NCI-H1930 (cell line): Measurements from ENCODE around the gene DPYD.

Experiments
- DNase-seq, 2 experiments: peaks; one replicate each; lab custom pipeline; 2025; lab: John Stamatoyannopoulos, UW

The DPYD gene

DNA sequence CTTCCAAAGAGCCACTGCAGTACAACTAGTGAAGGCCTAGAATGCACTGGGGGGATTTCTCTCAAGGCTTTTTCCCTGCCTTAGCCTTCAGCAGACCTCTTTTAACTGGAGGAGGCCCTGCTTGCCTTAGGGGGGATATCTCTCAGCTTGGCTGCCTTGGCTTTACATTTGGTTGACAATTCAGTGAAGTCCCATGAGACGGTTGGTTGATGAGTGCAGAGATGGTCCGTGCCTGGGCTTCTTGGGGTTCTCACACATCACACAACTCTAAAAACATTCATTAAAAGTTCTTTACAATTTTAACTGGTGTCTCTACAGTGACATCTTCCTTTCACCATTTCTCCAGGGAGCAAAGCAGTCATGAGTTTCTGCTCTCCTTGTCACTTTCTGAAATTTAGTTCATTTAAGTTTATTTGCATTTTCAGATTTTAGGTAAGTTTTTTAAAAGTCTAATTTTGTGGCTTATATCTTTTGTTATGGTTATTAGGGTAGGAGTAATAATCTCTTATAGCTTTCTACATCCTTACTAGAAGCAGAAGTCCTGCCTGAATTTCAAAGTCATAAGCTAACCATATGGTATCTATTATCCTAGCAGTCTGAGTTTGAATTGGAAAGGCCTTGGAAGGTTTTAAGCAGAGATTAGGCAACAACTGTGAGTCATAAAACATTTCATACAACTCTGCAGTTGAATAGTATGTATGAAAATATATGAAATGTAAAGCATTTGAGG lies 487.6 kb downstream of the DPYD start:
- no peak for DNase-seq

DNA sequence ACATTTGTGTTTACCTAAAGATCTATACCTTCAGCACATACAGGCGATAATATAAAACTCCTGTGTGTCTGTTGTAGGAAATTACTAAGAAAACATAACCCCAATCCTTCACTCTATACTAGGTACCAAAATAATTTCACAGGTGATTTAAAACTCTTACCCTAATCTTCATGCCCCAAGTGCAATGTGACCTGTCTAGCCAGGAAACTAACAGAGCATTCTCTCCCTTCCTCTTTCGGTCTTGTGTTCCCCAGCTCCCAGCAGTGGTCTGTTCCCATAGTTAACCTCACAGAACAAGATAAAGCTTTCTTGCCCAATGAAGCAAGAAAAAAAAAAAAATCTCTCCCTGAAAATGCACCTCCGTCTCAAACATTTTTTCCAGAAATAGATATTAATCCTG lies 493.5 kb downstream of the DPYD start:
- DNase-seq = no peak

GRCh38 chr1:97424209-97424608 lies 496.6 kb downstream of the DPYD start:
- DNase-seq = no peak

GRCh38 chr1:97423403-97423802 lies 497.4 kb downstream of the DPYD start:
- DNase-seq = no peak

DNA sequence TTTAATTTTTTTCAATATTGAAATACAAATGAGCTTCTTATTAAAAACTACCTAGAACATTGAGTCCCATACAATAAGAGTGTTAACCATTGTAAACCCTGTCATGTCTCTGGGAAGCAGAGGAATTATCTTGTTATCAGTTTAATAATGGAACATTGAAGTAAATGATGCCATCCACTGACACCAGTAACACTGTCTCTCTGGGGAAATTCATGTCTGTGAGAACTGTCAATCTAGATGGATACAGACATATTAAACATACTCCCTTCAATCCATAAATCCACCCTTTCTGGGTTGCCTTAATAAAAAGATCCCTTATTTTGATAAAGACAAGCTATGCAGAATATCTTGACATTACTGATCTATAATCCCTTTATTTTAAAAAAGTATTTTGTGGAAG lies 503.2 kb downstream of the DPYD start:
- DNase-seq = no peak

DNA sequence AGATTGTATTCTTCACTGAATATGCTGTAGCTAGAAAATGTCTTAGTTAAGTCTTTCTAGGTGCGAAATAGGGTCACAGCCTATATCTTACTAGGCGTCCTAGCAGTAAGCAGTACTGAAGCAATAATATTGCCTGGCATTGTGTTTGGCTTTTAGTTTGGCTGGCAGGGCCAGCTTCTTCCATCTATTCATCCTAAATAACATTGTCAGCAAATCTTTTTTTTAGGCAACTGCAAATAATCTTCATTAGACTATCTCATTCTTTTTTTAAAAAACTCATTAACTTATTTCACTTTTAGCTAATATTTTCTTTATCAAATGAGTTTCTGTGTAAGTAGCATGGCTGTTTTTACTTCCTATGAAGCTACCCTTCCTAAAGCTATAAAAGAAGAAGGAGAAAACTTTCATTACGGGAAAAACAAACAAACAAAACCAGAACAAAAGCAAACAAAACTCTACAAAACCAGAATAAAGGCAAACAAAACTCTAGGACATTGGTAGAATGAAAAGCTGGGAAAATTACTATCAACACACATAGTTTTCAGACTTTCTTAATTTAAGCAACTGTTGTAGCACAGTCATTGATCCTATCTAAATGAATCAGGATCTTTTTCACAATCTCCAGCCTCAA lies 506.0 kb downstream of the DPYD start:
- DNase-seq = no peak

DNA sequence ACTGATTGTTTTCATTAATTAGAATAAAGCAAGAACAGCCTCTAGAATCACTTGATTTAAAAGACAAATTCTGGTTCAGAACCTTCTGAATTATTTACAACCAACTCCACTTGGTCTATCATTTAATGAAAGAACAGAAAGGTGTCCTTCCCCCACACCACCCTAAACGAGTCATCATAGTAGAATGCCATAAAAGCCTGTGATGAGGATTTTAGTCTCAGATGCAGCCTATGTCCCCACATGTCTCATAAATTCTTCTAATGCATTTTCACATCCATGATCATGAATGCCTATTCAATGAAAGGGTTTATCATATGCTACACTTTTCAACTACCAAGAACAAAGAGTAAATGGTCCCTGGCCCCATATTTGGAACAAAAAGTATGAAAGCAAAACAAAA lies 508.1 kb downstream of the DPYD start:
- no peak for DNase-seq

GRCh38 chr1:97412166-97412565 lies 508.7 kb downstream of the DPYD start:
- DNase-seq = no peak

DNA sequence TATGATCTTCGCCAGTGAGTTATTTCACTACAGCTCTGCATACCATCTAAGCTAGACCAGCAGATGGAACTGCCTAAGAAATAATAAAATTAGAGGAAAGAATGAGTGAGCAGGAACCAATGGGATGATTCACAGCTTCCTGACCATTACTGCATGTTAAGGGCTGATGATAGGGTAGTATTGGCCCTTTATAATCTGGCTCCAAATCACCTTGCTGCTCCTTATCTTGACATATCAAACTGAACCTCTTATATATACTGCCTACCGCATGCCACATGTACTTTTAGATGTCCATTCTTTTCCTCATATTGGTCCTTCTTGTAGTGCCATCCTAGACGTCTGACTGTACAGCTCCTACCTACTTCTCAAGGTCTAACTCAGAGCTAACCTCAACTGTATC lies 524.4 kb downstream of the DPYD start:
- no peak for DNase-seq

DNA sequence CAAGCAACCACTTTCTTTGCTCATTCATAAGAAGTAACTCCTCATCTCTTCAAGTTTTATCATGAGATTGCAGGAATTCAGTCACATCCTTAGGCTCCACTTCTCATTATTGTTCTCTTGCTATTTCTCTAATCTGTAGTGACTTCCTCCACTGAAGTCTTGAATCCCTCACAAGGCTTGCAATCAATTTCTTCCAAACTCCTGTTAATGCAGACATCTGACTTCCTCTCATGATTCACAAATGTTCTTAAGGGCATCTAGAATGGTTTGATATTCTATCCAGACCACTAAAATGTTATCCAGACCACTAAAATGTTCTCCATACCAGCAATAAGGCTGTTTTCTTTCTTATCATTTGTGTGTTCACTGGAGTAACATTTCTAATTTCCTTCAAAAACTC lies 528.1 kb downstream of the DPYD start:
- no peak for DNase-seq

DNA sequence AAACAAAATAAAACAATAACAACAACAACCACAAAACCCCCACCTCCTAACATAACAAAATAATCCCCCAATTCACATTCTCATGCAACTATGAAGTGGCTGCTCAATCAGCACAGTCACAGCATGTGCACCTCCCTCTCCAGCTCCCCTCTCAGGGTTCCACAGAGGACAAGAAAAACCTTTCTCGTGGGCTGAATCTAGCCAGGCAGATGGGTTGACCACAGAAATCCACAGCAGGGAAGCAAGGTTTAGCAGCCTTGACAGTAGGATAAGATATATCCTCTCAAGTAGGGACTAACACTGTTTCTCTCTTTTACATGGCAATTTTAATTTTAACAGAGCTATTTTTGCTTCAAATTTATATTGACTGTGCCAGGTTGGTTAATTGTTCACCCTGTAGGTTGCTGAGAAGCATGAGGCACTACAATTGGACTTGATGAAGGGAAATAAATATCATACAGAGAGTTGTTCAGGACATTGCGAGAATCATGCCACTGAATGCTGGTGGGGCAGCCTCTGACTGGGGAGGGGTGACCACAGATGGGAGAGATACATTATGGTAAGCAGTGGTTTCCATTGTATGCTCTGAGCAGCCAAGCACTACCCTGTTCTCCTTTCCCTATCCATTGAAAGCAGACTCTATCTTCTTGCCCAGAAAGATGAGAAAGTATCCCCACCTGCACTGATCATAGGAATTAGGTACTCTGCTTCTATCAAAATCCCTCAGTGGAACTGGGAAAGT lies 535.1 kb downstream of the DPYD start:
- DNase-seq = no peak

DNA sequence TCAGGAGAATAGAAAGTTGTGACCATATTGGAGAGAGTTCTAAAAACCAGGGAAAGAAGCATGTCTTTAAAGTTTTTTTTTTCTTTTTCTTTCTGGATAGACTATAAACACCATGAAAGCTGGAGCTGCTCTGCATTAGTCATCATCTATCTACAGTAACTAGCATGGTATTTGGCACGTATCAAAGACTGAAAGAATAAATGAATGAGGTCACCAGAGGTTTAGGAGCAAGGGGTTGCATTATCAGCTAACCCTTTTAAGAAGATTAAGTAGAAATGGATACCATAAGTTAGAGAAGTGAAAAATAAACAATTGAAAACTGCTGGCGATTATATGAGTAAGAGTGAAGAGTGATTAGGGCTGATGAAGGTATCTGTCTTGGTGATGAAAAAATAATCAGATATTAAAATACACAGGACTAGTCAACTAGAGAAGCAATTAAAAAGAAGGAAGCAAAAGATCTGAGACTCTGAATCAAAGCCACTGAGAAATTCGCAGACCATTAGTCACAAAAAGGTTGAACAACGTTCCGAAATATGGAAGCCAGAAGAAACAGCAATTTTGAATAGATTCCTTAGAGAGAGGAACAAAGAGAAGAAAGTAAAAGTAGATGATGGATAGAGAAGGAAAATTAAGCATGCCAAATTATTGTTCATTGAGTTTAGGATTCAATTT lies 536.4 kb downstream of the DPYD start:
- DNase-seq = no peak

- no peak for DNase-seq
Observed at GRCh38 chr1:97383797-97384196, 537.0 kb downstream of the DPYD start.

GRCh38 chr1:97382206-97382605 lies 538.6 kb downstream of the DPYD start:
- DNase-seq = no peak

GRCh38 chr1:97379387-97380075 lies 541.3 kb downstream of the DPYD start:
- no peak for DNase-seq

- no peak for DNase-seq
Observed at GRCh38 chr1:97378596-97378995, 542.2 kb downstream of the DPYD start.

- DNase-seq = no peak
Observed at GRCh38 chr1:97377432-97378034, 543.3 kb downstream of the DPYD start.

DNA sequence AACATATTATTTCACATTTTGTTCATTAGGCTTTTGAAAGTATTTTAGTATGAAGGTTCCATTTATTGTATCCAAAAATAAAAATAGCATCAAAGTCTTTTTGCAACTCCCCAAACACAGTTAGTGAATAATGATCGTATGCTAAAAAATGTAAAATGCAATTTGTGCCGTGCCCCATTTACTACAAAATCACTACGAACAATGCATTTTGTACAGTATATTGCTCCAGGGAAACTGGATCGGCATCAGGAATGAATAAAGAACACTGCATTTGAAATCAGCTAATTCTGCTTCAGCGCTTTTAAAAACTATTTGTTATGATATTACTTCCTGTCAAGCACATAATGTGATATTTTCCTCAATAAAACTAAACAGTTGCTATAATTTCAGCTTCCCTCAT lies 547.8 kb downstream of the DPYD start:
- DNase-seq = no peak

DNA sequence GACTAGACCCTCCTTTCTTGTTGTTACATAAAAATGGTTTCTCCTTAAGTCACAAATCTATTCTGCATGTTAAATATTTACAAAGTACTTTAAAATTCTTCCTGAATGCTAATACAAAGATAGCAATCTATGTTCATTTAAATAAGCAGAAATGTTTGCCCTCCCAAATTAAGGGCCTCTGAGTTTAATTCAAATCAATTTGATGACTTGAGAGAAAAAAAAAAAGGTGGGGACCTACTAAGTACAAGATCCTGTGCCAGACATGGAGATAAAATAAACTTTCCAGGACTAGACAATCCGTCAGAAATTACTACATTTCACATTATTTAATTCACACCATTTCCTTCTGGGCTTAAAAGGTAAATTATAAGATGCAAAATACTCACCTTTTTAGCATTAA lies 548.3 kb downstream of the DPYD start:
- DNase-seq = no peak

GRCh38 chr1:97368296-97368695 lies 552.5 kb downstream of the DPYD start:
- no peak for DNase-seq

- no peak for DNase-seq
Observed at GRCh38 chr1:97366984-97367383, 553.9 kb downstream of the DPYD start.

DNA sequence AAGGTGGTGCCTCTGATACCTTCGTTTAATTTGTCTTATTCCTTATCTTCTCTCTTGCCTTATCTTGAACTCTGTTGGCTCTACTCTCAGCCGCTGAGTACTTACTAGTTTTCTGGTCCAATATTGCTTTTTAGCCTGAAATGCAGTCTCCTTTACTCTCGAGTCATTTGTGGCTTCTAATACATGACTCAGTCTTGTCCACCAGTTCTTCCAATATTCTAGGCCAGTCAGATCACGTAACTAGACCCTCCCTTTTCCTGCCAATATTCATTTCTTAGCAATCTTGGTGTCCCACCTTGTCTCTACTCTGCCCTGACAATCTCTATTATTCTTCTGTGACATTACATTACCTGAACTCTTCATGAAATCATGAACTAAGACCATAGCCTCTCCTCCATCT lies 555.8 kb downstream of the DPYD start:
- no peak for DNase-seq
